GM10847 (cell line): Measurements from ENCODE around the gene SMARCA2.

Experiments used
- POLR2A ChIP-seq: IDR thresholded peaks from 2 replicates; pipeline ENCODE4 v1.6.1; 2011; ENCODE audit not compliant: insufficient read length; ENCODE audit errors: extremely low read depth

The SMARCA2 gene

DNA sequence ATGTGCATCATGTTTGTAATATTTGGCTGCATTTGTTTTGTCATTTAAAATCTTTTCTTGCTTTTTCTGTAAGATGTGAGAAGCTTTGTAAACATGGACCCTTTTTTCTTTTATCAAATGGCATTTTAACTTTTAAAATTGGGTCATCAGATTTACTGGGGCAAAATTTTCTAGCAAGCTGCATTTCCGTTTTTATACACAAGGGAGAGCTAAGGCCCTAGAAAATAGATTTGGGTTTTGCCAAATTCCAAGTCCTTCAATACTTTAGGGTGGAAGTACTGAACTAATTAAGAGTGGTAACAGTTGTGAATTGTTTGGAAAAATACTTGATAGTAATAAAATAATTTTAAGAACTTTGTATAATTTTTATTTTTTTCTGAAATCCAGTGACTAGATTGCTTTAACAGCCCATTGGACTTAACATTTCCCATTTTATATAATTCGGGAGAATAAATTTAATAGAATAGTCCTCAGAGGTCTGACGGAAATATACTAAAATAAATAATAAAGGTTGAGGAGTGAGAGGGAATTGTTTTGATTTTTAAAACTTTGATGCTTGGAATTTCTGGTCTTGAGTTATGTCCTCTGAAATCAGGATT, 117.4 kb downstream of the SMARCA2 start:
- no peak for TF ChIP-seq POLR2A

GRCh38 chr9:2134391-2134790, 119.2 kb downstream of the SMARCA2 start:
- TF ChIP-seq POLR2A = no peak

GRCh38 chr9:2138646-2139045, 123.5 kb downstream of the SMARCA2 start:
- no peak for TF ChIP-seq POLR2A

- TF ChIP-seq POLR2A = no peak
Observed at GRCh38 chr9:2140600-2141223, 125.6 kb downstream of the SMARCA2 start.

GRCh38 chr9:2142212-2142611, 127.1 kb downstream of the SMARCA2 start:
- no peak for TF ChIP-seq POLR2A

DNA sequence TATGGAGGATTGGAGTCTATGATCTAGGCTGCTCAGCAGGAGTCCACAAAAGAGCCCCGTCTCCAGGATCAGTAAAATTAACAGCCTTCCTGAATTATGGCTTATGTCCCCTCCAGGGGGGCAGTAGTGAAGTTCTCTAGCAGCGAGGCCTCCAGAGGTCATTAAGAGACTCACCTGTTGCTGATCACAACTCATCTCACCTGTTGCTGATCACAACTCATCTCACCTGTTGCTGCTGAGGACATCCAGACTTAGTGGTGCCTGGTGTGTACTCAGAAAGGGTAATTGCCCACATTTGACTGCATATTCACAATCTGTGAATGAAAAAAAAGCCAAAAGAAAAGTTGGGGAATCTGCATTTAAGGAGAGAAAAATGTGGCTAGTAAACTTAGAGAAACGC, 129.5 kb downstream of the SMARCA2 start:
- no peak for TF ChIP-seq POLR2A

DNA sequence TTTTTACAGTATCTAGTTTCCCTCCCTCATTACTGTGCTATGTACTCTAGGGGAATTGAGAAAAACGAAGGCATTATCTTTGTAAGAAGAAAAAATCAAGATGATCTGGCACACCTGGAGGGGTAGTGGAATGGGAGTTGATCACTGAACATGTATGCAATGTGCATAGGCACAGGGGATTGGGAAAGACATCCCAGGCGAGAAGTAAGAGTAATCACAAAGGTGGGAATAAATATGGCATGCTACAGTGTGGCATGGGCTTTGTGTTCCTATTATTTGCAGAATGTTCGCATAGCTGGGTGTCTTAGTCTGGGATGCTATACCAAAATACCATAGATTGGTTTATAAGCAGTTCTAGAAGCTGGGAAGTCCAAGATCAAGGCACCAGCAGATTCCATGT, 130.6 kb downstream of the SMARCA2 start:
- no peak for TF ChIP-seq POLR2A

- no peak for TF ChIP-seq POLR2A
Observed at GRCh38 chr9:2150338-2150737, 135.2 kb downstream of the SMARCA2 start.

DNA sequence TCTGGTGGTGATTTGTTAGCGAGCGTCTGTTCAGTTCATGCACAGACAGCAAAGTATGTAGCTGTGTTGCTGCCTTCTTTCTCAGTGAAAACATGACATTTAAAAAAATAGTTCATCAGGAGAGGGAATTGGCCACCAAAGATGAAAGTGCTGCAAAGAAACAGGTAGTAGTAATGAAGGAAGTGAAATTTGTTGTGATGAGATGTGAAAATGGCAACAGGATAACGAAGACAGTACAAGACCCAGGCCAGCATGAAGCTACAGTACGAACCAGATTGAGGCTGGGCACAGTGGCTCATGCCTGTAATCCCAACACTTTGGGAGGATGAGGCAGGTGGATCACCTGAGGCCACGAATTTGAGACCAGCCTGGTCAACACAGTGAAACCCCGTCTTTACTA, 136.0 kb downstream of the SMARCA2 start:
- no peak for TF ChIP-seq POLR2A

- no peak for TF ChIP-seq POLR2A
Observed at GRCh38 chr9:2152966-2153629, 138.0 kb downstream of the SMARCA2 start.

- TF ChIP-seq POLR2A = no peak
Observed at GRCh38 chr9:2153630-2154217, 138.6 kb downstream of the SMARCA2 start.

GRCh38 chr9:2154731-2155130, 139.6 kb downstream of the SMARCA2 start:
- TF ChIP-seq POLR2A = no peak

DNA sequence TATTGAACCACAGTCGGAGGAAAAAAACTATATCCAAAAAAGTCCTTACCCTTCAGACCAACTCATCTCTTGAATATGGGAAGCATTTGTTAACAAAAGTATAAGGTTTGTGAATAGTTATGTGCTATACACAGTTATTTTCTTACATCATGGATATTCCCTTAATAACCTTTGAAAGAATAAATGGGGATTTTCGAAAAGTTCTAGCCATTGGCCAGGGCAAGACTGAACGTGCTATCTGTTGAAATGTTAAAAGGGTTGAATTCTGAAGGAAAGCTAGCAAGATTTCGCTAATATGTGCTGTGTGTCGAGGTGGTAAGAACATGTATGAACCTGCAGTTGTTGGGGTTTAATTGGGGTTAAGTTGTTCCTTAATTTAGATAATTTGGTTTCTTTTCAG, 140.8 kb downstream of the SMARCA2 start:
- no peak for TF ChIP-seq POLR2A

DNA sequence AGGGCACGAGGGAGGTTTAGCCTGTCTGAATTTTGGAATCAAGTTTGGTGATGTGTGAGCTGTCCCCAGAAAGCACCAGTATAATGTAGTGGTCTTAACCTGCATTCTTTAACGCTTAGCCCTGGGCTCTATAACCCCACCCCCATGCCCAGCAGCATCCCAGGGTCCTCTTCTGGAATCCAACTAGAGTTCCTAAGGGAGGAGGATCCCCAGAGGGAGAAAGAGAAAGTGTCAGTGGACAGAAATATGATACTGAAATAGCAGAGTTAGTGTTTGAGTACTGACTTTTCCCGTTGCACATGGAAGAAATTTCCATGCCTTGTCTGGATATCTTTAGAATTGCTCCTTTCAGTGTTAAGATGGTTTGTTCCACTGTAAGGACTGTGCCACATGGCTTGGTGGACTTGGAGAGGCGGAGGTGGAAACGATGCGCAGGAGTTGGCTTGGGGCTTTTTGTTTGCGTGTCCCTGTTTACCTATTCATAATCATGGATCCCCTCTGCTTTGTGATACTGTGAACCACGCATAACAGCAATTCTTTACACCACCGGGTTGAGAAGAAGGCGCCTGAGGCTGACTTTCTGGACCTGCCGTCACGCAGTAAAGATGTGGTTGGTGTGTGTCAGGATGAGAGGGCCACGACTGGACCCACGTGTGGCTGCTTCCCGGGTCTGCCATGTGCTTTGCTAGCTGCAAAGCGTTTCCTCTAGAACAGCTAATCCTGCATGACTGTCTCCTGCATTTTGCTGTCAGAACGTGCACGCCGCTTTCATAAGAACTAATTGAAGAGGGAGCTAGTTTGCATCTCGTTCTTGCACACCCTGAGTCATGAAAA, 142.3 kb downstream of the SMARCA2 start:
- TF ChIP-seq POLR2A = no peak

DNA sequence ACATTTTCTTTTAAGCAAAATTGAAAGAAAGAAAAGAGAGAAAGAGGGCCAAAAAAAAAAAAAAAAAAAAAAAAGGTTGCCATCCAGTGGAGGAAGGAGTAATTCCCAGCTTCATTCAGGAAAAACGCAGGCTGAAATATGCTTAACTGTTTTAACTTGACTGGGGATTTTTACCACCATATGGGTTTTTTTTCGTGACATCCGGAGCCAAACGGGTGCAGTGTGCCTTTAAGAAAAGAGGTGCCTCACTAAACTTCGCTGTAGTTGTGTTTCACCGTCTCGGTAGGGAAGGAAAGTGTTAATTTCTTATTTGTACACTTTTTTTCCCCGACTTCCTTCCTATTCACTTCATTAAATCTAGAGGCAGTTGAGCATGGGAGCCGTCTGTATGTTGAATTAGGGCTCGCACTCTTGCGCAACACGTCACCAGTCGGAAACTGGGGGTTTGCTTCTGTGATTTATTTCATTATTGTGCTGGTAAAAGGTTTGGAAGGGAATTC, 143.0 kb downstream of the SMARCA2 start:
- no peak for TF ChIP-seq POLR2A

GRCh38 chr9:2158766-2159430, 143.8 kb downstream of the SMARCA2 start:
- no peak for TF ChIP-seq POLR2A
